T-helper 2 cell treated with Interferon-gamma antibody and Interleukin-4, amounts not matched to agents 5 μg/mL and 100 μg/mL, for 36 hours (primary cell): ENCODE measurements around the gene CHI3L1.

ENCODE experiments used
- DNase-seq: peaks from one replicate; pipeline ENCODE4 v3.0.0; 2021; ENCODE audit warnings: low spot score
- H3K27ac Mint-ChIP-seq: one replicate; pipeline ENCODE4 v1.8.0; 2021; ENCODE audit warnings: mild to moderate bottlenecking, mixed read lengths
- H3K27me3 Mint-ChIP-seq: one replicate; pipeline ENCODE4 v1.8.0; 2021; ENCODE audit warnings: low read depth, mixed read lengths
- H3K36me3 Mint-ChIP-seq: one replicate; pipeline ENCODE4 v1.8.0; 2021; ENCODE audit warnings: low read depth, mixed read lengths
- H3K4me1 Mint-ChIP-seq: one replicate; pipeline ENCODE4 v1.8.0; 2021; ENCODE audit warnings: low read depth, mixed read lengths
- H3K4me3 Mint-ChIP-seq: one replicate; pipeline ENCODE4 v1.8.0; 2022; ENCODE audit warnings: mild to moderate bottlenecking, moderate library complexity, mixed read lengths
- H3K9me3 Mint-ChIP-seq: one replicate; pipeline ENCODE4 v1.8.0; 2021; ENCODE audit warnings: mixed read lengths

Gene CHI3L1

GRCh38 chr1:203173011-203173555 lies 13.4 kb downstream of the CHI3L1 start:
- DNase-seq = no peak
- no peak overlapping the region for H3K27ac Mint-ChIP-seq
- no peaks in the 10 kb centered on the region for H3K27me3 Mint-ChIP-seq
- no peak overlapping the region for H3K4me3 Mint-ChIP-seq
- no peaks in the 10 kb centered on the region for H3K9me3 Mint-ChIP-seq
- H3K36me3 Mint-ChIP-seq = no peaks in the 10 kb centered on the region
- no peaks in the 10 kb centered on the region for H3K4me1 Mint-ChIP-seq

- Mint-ChIP-seq H3K4me3 (no peak overlapping the region), H3K36me3 (no peaks in the 10 kb centered on the region), H3K4me1 (no peaks in the 10 kb centered on the region), H3K9me3 (no peaks in the 10 kb centered on the region), H3K27ac (no peak overlapping the region), H3K27me3 (no peaks in the 10 kb centered on the region)
- DNase-seq = peak; percentile 13
Measured at GRCh38 chr1:203172184-203173010, 14.1 kb downstream of the CHI3L1 start.

DNA sequence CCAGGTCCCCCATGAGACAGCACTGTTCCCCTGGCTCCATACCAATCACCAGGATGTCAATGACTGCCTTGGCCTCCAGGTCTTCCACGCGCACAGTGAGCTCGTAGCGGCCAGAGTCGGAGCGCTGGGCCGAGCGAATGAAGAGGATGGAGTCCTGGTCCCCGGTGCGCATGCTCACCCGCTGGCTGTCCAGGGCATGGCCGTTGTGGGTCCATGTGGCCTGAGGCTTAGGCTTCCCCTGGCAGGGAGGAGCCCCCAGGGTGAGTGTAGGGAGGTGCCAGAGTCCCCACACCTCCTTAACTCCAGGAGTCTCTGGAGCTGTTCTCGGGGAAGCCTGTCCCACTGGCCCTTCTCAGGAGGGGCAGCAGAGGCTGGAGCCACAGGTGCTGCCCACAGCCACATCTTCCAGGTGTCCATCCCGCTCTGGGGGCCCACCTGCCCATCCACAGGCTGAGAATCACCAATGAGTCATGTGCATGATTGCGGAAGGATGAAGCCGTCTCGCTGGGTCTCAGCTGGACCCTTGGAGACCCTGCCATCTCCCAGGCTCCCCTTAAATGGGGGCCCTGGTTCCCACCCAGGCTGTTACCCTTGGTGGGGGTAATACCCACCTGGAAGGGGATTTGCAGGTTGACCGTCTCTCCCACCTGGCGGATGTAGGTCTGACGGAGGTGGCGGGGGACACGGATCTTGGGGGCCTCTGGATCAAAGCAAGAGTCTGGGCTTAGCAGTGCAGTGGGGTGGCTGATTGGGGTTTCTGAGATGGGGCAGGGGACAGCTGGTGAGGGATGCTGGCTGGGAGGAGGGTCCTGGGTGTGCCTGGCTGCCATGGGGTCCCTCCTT lies 14.9 kb downstream of the CHI3L1 start:
- Mint-ChIP-seq H3K4me3 (no peak overlapping the region), H3K27me3 (no peaks in the 10 kb centered on the region), H3K36me3 (no peaks in the 10 kb centered on the region), H3K9me3 (no peaks in the 10 kb centered on the region), H3K4me1 (no peaks in the 10 kb centered on the region), H3K27ac (no peak overlapping the region)
- no peak for DNase-seq

GRCh38 chr1:203170625-203171330 lies 15.7 kb downstream of the CHI3L1 start:
- no peak for DNase-seq
- no peak overlapping the region for H3K27ac Mint-ChIP-seq
- no peaks in the 10 kb centered on the region for H3K4me1 Mint-ChIP-seq
- H3K9me3 Mint-ChIP-seq = no peaks in the 10 kb centered on the region
- no peaks in the 10 kb centered on the region for H3K36me3 Mint-ChIP-seq
- H3K4me3 Mint-ChIP-seq = no peak overlapping the region
- no peaks in the 10 kb centered on the region for H3K27me3 Mint-ChIP-seq

DNA sequence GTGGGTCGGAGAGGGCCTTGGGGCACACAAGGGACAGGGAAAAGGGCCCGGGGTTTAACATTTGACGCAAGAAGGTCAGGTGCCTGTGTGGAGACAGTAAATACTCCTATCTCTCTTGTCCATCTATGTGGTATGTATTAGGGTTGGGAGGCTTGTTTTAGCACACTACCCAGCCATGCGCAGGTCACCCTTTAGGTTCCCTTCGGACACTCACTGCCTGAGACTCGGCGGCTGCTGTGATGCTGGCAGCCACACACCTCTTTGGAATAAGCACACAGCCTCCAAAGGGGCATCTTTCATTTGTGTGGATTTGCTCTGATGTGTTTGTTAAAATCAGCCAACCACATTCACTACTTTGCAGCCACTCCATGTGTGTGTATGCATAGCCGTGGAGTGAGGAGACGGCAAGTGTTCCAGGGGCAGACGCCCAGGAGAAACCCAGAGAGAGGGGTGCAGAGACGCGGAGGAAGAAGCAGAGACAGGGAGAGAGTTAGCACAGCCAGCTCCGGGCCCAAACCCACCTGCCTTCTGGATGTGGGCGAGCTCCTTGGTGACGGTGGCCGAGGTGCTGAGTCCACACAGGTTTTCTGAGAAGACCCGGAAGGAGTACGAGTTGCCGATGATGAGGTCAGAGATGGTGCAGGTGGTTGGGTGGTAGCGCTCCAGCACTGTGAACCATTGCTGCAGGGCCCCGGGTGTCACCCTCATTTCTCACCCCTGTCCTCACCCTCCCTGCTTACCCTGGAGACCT lies 16.6 kb downstream of the CHI3L1 start:
- Mint-ChIP-seq H3K9me3 (no peaks in the 10 kb centered on the region), H3K27ac (no peak overlapping the region), H3K27me3 (no peaks in the 10 kb centered on the region), H3K36me3 (no peaks in the 10 kb centered on the region), H3K4me3 (no peak overlapping the region), H3K4me1 (no peaks in the 10 kb centered on the region)
- DNase-seq = no peak

- Mint-ChIP-seq H3K27ac (no peak overlapping the region), H3K4me1 (no peaks in the 10 kb centered on the region), H3K27me3 (no peaks in the 10 kb centered on the region), H3K9me3 (no peaks in the 10 kb centered on the region), H3K36me3 (no peaks in the 10 kb centered on the region), H3K4me3 (no peak overlapping the region)
- no peak for DNase-seq
Measured at GRCh38 chr1:203168991-203169390, 17.5 kb downstream of the CHI3L1 start.

- Mint-ChIP-seq H3K36me3 (no peaks in the 10 kb centered on the region), H3K9me3 (no peaks in the 10 kb centered on the region), H3K4me1 (no peaks in the 10 kb centered on the region), H3K27ac (no peak overlapping the region), H3K27me3 (no peaks in the 10 kb centered on the region), H3K4me3 (no peak overlapping the region)
- DNase-seq = no peak
Measured at GRCh38 chr1:203168256-203168786, 18.2 kb downstream of the CHI3L1 start.

DNA sequence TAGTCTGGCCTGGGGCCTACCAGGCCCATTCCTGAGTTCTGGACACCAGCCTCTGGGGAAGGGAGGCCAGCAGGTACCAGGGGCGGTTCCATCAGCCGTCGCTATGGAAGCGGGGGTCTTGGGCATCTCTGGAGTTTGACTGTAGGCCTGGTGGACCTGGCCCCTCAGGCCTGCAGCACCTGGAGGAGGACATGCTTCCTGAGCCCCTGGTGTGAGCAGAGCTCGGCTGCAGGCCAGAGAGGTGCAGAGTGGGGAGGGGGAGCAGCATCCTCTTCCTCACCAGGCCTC lies 18.6 kb downstream of the CHI3L1 start:
- no peaks in the 10 kb centered on the region for H3K27me3 Mint-ChIP-seq
- no peak overlapping the region for H3K27ac Mint-ChIP-seq
- H3K9me3 Mint-ChIP-seq = no peaks in the 10 kb centered on the region
- H3K36me3 Mint-ChIP-seq = no peaks in the 10 kb centered on the region
- DNase-seq = no peak
- no peaks in the 10 kb centered on the region for H3K4me1 Mint-ChIP-seq
- no peak overlapping the region for H3K4me3 Mint-ChIP-seq

GRCh38 chr1:203167026-203167912 lies 19.2 kb downstream of the CHI3L1 start:
- Mint-ChIP-seq H3K9me3 (no peaks in the 10 kb centered on the region), H3K36me3 (no peaks in the 10 kb centered on the region), H3K4me1 (no peaks in the 10 kb centered on the region), H3K27me3 (no peaks in the 10 kb centered on the region), H3K27ac (no peak overlapping the region), H3K4me3 (no peak overlapping the region)
- no peak for DNase-seq

- H3K36me3 Mint-ChIP-seq = no peaks in the 10 kb centered on the region
- DNase-seq = no peak
- H3K4me3 Mint-ChIP-seq = no peak overlapping the region
- no peaks in the 10 kb centered on the region for H3K4me1 Mint-ChIP-seq
- no peak overlapping the region for H3K27ac Mint-ChIP-seq
- no peaks in the 10 kb centered on the region for H3K9me3 Mint-ChIP-seq
- H3K27me3 Mint-ChIP-seq = no peaks in the 10 kb centered on the region
Measured at GRCh38 chr1:203166192-203166940, 20.1 kb downstream of the CHI3L1 start.

- no peak for DNase-seq
- Mint-ChIP-seq H3K27ac (no peak overlapping the region), H3K36me3 (no peaks in the 10 kb centered on the region), H3K4me1 (no peaks in the 10 kb centered on the region), H3K27me3 (no peaks in the 10 kb centered on the region), H3K4me3 (no peak overlapping the region), H3K9me3 (no peaks in the 10 kb centered on the region)
Measured at GRCh38 chr1:203165800-203166161, 20.7 kb downstream of the CHI3L1 start.

- no peak for DNase-seq
- H3K27me3 Mint-ChIP-seq = no peaks in the 10 kb centered on the region
- no peaks in the 10 kb centered on the region for H3K9me3 Mint-ChIP-seq
- no peaks in the 10 kb centered on the region for H3K36me3 Mint-ChIP-seq
- no peak overlapping the region for H3K4me3 Mint-ChIP-seq
- no peak overlapping the region for H3K27ac Mint-ChIP-seq
- no peaks in the 10 kb centered on the region for H3K4me1 Mint-ChIP-seq
Measured at GRCh38 chr1:203165101-203165799, 21.3 kb downstream of the CHI3L1 start.
